Muscle of leg (tissue), 11 donors: Measurements from ENCODE around the gene CREBBP. TPM values are rescaled to one million over a fixed set of nuclear protein-coding genes. Genes with fewer than 3 reads are reported as not detected.
"Not testable (repeated sequence)": the region's sequence is repeated elsewhere in the genome, so short reads cannot be mapped to it uniquely, and the experiment has no call there.

Experiments
- DNase-seq: peaks from one replicate; pipeline ENCODE4 v3.0.0; 2013
- H3K27ac ChIP-seq: one replicate; pipeline ENCODE4 v1.5.1; 2013; ENCODE audit warnings: mild to moderate bottlenecking, low read length, control low read depth
- H3K27me3 ChIP-seq: one replicate; pipeline ENCODE4 v1.6.1; 2013; ENCODE audit warnings: low read length; ENCODE audit not compliant: control insufficient read depth, insufficient read depth
- H3K36me3 ChIP-seq: one replicate; pipeline ENCODE4 v1.6.1; 2013; ENCODE audit warnings: low read length; ENCODE audit not compliant: control insufficient read depth, insufficient read depth
- H3K4me1 ChIP-seq: one replicate; pipeline ENCODE4 v1.6.1; 2013; ENCODE audit warnings: low read length; ENCODE audit not compliant: control insufficient read depth, insufficient read depth
- H3K4me3 ChIP-seq: one replicate; pipeline ENCODE4 v1.5.1; 2013; ENCODE audit warnings: low read length, control low read depth
- H3K9me3 ChIP-seq: replicated peaks from 2 replicates; pipeline ENCODE4 v1.6.1; 2013; ENCODE audit warnings: low read depth, low read length; ENCODE audit not compliant: control insufficient read depth
- WGBS: methylation state at CpG from one replicate; pipeline ENCODE4 v1.1.5; 2013; ENCODE audit warnings: missing lambda C conversion rate; ENCODE audit not compliant: insufficient coverage; 5-methylcytosine and 5-hydroxymethylcytosine counted together
- polyA plus RNA-seq, 8 donors: library from polyadenylated mRNA; unstranded; fragments of 120-200 nt; gene quantifications; one replicate each; pipeline versions ENCODE4 v1.2.1 to v1.2.3, GENCODE V29; 2013; ENCODE audit warnings: inconsistent platforms in 1 of 8, low replicate concordance in 1 of 8; ENCODE audit not compliant: insufficient read length in 8 of 8, insufficient read depth in 1 of 8
- total RNA-seq: library from RNA; stranded (reverse); fragments of 120-200 nt; gene quantifications from one replicate; pipeline ENCODE4 v1.2.4, GENCODE V29; 2013

CREBBP gene
- total and polyA plus RNA-seq, 9 donors: 26.4 to 54.2 (median 44.8) TPM

DNA sequence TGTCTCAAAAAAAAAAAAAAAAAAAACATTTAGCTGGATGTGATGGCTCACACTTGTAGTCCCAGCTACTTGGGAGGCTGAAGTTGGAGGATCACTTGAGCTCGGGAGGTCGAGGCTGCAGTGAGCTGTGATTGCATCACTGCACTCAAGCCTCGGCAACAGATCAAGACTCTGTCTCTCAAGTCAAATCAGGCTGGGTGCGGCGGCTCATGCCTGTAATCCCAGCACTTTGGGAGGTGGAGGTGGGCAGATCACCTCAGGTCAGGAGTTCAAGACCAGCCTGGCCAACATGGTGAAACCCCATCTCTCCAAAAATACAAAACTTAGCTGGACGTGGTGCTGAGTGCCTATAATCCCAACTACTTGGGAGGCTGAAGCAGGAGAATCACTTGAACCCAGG lies 31.2 kb upstream of the CREBBP start:
- not testable (repeated sequence) for DNase-seq, H3K36me3 ChIP-seq, H3K27me3 ChIP-seq, H3K4me3 ChIP-seq, H3K9me3 ChIP-seq, H3K27ac ChIP-seq, H3K4me1 ChIP-seq
- WGBS: no CpG with 5 or more reads among the region's 6 CpGs

GRCh38 chr16:3909791-3910583 lies 29.5 kb upstream of the CREBBP start:
- peaks cover 5% of the 10 kb centered on the region for H3K27me3 ChIP-seq
- H3K4me1 ChIP-seq: no peaks in the 10 kb centered on the region
- no peak overlapping the region for H3K4me3 ChIP-seq
- DNase-seq: no peak
- 36% methylated on average over 11 of the region's 18 CpGs for WGBS
- H3K36me3 ChIP-seq: no peaks in the 10 kb centered on the region
- no peaks in the 10 kb centered on the region for H3K9me3 ChIP-seq
- no peak overlapping the region for H3K27ac ChIP-seq

- H3K4me3 ChIP-seq: no peak overlapping the region
- WGBS: 81% methylated on average over 17 of the region's 17 CpGs
- no peak for DNase-seq
These were observed 28.5 kb upstream of the CREBBP start for GRCh38 chr16:3908951-3909437.

GRCh38 chr16:3907586-3907985 lies 27.1 kb upstream of the CREBBP start:
- peaks cover 10% of the 10 kb centered on the region for H3K4me1 ChIP-seq
- no peaks in the 10 kb centered on the region for H3K36me3 ChIP-seq
- H3K27ac ChIP-seq: no peak overlapping the region
- peaks cover 8% of the 10 kb centered on the region for H3K27me3 ChIP-seq
- no peak for DNase-seq
- WGBS: 90% methylated on average over 3 of the region's 4 CpGs
- no peak overlapping the region for H3K4me3 ChIP-seq
- H3K9me3 ChIP-seq: no peaks in the 10 kb centered on the region

More at GRCh38 chr16:3908951-3909437, 28.5 kb upstream of the CREBBP start:
- Histone ChIP-seq H3K36me3 (no peaks in the 10 kb centered on the region), H3K27me3 (peaks cover 8% of the 10 kb centered on the region), H3K27ac (no peak overlapping the region), H3K9me3 (no peaks in the 10 kb centered on the region), H3K4me1 (no peaks in the 10 kb centered on the region)

DNA sequence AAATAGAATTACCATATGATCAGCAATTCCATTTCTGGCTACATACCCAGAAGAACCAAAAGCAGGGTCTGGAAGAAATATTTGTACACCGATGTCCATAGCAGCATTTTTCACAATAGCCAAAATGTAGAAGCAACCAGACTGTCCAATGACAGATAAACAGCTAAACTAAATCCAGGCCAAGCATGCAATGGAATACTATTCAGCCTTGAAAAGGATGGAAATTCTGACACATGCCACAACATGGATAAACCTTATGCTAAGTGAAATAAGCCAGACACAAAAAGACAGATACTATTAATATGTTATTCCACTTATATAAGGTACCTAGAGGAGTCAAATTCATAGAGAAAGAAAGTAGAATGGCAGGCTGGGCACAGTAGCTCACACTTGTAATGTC lies 25.9 kb upstream of the CREBBP start:
- no peak overlapping the region for H3K27ac ChIP-seq
- 83% methylated on average over 1 of the region's 1 CpG for WGBS
- H3K9me3 ChIP-seq: no peaks in the 10 kb centered on the region
- peaks cover 11% of the 10 kb centered on the region for H3K4me1 ChIP-seq
- no peaks in the 10 kb centered on the region for H3K36me3 ChIP-seq
- H3K4me3 ChIP-seq: no peak overlapping the region
- DNase-seq: no peak
- H3K27me3 ChIP-seq: peaks cover 5% of the 10 kb centered on the region

GRCh38 chr16:3904875-3905274 lies 24.4 kb upstream of the CREBBP start:
- H3K27me3 ChIP-seq: peaks cover 5% of the 10 kb centered on the region
- no peak overlapping the region for H3K4me3 ChIP-seq
- H3K27ac ChIP-seq: no peak overlapping the region
- H3K4me1 ChIP-seq: peaks cover 11% of the 10 kb centered on the region
- 76% methylated on average over 3 of the region's 3 CpGs for WGBS
- no peaks in the 10 kb centered on the region for H3K36me3 ChIP-seq
- DNase-seq: no peak
- no peaks in the 10 kb centered on the region for H3K9me3 ChIP-seq

GRCh38 chr16:3890091-3890490 lies 9.6 kb upstream of the CREBBP start:
- DNase-seq: no peak
- no peaks in the 10 kb centered on the region for H3K36me3 ChIP-seq
- no peaks in the 10 kb centered on the region for H3K27me3 ChIP-seq
- no peak overlapping the region for H3K27ac ChIP-seq
- peaks cover under 1% of the 10 kb centered on the region for H3K9me3 ChIP-seq
- 69% methylated on average over 2 of the region's 10 CpGs for WGBS
- H3K4me1 ChIP-seq: no peaks in the 10 kb centered on the region
- H3K4me3 ChIP-seq: no peak overlapping the region

DNA sequence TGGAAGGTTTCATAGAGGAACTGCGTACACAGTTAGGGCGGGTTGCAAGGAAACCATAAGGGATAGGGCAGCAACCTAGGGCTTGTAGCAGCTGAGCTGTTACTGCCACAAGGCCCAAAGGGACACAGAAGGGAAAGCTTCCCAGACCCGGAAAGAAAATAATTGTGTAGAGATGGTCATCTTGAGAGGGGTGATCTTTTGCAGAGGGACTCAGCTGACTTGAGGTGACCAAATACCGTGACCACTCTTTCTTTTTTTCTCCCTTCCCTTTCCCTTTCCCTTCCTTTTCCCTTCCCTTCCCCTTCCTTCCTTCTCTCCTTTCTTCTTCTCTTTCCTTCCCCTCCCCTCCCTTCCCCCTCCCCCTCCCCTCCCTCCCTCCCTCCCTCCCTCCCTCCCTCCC lies 8.5 kb upstream of the CREBBP start:
- no peak for DNase-seq
- Histone ChIP-seq H3K27ac (no peak overlapping the region), H3K4me1 (no peaks in the 10 kb centered on the region), H3K36me3 (no peaks in the 10 kb centered on the region), H3K9me3 (no peaks in the 10 kb centered on the region), H3K4me3 (no peak overlapping the region), H3K27me3 (no peaks in the 10 kb centered on the region)
- 79% methylated on average over 3 of the region's 4 CpGs for WGBS

GRCh38 chr16:3885999-3886398 lies 5.5 kb upstream of the CREBBP start:
- not testable (repeated sequence) for DNase-seq, H3K4me1 ChIP-seq, H3K36me3 ChIP-seq, H3K9me3 ChIP-seq, H3K27me3 ChIP-seq, H3K4me3 ChIP-seq, H3K27ac ChIP-seq
- no CpG with 5 or more reads among the region's 5 CpGs for WGBS

- no peak for DNase-seq
- H3K9me3 ChIP-seq: no peaks in the 10 kb centered on the region
- peaks cover 6% of the 10 kb centered on the region for H3K4me1 ChIP-seq
- 95% methylated on average over 4 of the region's 6 CpGs for WGBS
- H3K27ac ChIP-seq: no peak overlapping the region
- no peaks in the 10 kb centered on the region for H3K27me3 ChIP-seq
- H3K4me3 ChIP-seq: no peak overlapping the region
- H3K36me3 ChIP-seq: no peaks in the 10 kb centered on the region
These were observed 3.9 kb upstream of the CREBBP start for GRCh38 chr16:3884398-3884797.
